Panc1 (cell line): Measurements from ENCODE around the gene ITLN2. TPM values are rescaled to one million over a fixed set of nuclear protein-coding genes. Genes with fewer than 3 reads are reported as not detected.
"Not testable (repeated sequence)": the region's sequence is repeated elsewhere in the genome, so short reads cannot be mapped to it uniquely, and the experiment has no call there.

Source experiments
- ATAC-seq: fragments of 200-7000 bp; cut with Tn5 transposase; 2 replicates; pipeline ENCODE4 v1.9.1; 2020; ENCODE audit warnings: mild to moderate bottlenecking, moderate library complexity
- BruUV-seq: library from RNA; stranded (reverse); fragments of 400-500 nt; replicated peaks from 2 replicates; lab custom pipeline; 2021; lab: Mats Ljungman, UMichigan
- CTCF ChIA-PET: fragments of 300-600 bp; sonication (Branson Sonifier 250); formaldehyde crosslinking; loops from one replicate; lab custom pipeline; 2022; ENCODE audit warnings: antibody characterized with exemption; lab: Charles Lee
- POLR2A ChIA-PET: fragments of 300-600 bp; sonication (Branson Sonifier 250); formaldehyde crosslinking; loops from one replicate; lab custom pipeline; 2022; ENCODE audit warnings: antibody characterized with exemption; lab: Charles Lee
- DNase-seq: peaks from one replicate; pipeline ENCODE4 v3.0.0-alpha.2; 2010; ENCODE audit warnings: low read depth, low spot score
- H3K27ac ChIP-seq: 2 replicates; pipeline ENCODE4 v1.5.1; 2011; ENCODE audit warnings: mild to moderate bottlenecking, low read length, inconsistent platforms
- H3K27me3 ChIP-seq: fragments of 200-500 bp; sonication (Bioruptor generic); 2 replicates; pipeline ENCODE4 v1.6.0; 2014; ENCODE audit warnings: low read length, inconsistent platforms; ENCODE audit not compliant: control insufficient read depth, insufficient read depth
- H3K36me3 ChIP-seq: fragments of 200-500 bp; sonication (Bioruptor generic); 2 replicates; pipeline ENCODE4 v1.5.1; 2014; ENCODE audit warnings: inconsistent platforms, mild to moderate bottlenecking, low read length, moderate library complexity; ENCODE audit not compliant: control insufficient read depth, insufficient read depth
- H3K4me1 ChIP-seq: 2 replicates; pipeline ENCODE4 v1.5.1; 2011; ENCODE audit warnings: inconsistent platforms, mild to moderate bottlenecking, low read length, moderate library complexity; ENCODE audit not compliant: control insufficient read depth, insufficient read depth
- H3K4me3 ChIP-seq, 2 experiments: 2 replicates each; pipeline ENCODE4 v1.5.1; 2011 to 2012; ENCODE audit warnings: low read depth in 2 of 2, low read length in 2 of 2, mild to moderate bottlenecking in 2 of 2, inconsistent platforms in 1 of 2, moderate library complexity in 1 of 2
- H3K9me3 ChIP-seq: fragments of 200-500 bp; sonication (Bioruptor generic); 2 replicates; pipeline ENCODE4 v1.5.1; 2014; ENCODE audit warnings: low read depth, mild to moderate bottlenecking, inconsistent platforms, low read length, moderate library complexity; ENCODE audit not compliant: control insufficient read depth, insufficient read depth
- CTCF ChIP-seq: fragments of 450-650 bp; IDR thresholded peaks from 2 replicates; pipeline ENCODE4 v1.5.1; 2017; ENCODE audit warnings: mild to moderate bottlenecking
- POLR2AphosphoS5 ChIP-seq: IDR thresholded peaks from 2 replicates; pipeline ENCODE4 v1.6.1; 2012; ENCODE audit warnings: mild to moderate bottlenecking, low read depth, low read length, moderate library complexity
- REST ChIP-seq, 2 experiments: IDR thresholded peaks; 2 replicates each; pipeline ENCODE4 v1.6.1; 2011 to 2012; ENCODE audit warnings: low read depth in 2 of 2, control low read depth in 1 of 2, low read length in 1 of 2, mild to moderate bottlenecking in 1 of 2, moderate library complexity in 1 of 2; ENCODE audit not compliant: insufficient read depth in 1 of 2
- SIN3A ChIP-seq: IDR thresholded peaks from 2 replicates; pipeline ENCODE4 v1.6.1; 2012; ENCODE audit warnings: low read depth, mild to moderate bottlenecking, low read length, moderate library complexity, borderline replicate concordance; ENCODE audit not compliant: insufficient read depth
- TCF7L2 ChIP-seq: IDR thresholded peaks from 2 replicates; pipeline ENCODE4 v1.6.1; 2011; ENCODE audit warnings: mild to moderate bottlenecking, low read depth, low read length, inconsistent platforms
- in situ Hi-C: cut with HindIII; loops from 2 replicates; pipeline ENCODE4 v1.10.0; 2016; ENCODE audit warnings: low sequenced_read_pairs, low pct_unique_long_range_greater_than_20kb
- intact Hi-C: fragments of 100-400 bp; cut with micrococcal nuclease; formaldehyde crosslinking; loops from one replicate; pipeline ENCODE4 v1.10.0; 2022; ENCODE audit not compliant: unreplicated experiment
- total RNA-seq: library from RNA; stranded (reverse); gene quantifications from one replicate; pipeline ENCODE4 v1.2.1, GENCODE V29; 2021; ENCODE audit not compliant: unreplicated experiment

The ITLN2 gene
- total RNA-seq, 1 experiment from 2014 or later, result not detected

- Histone ChIP-seq H3K9me3 (no peaks in the 10 kb centered on the region), H3K4me1 (no peaks in the 10 kb centered on the region), H3K27ac (no peak overlapping the region), H3K36me3 (no peaks in the 10 kb centered on the region), H3K27me3 (peaks cover 2% of the 10 kb centered on the region; the same call in 1 of the 2 replicates), H3K4me3 (no peak overlapping the region)
- intact Hi-C loops, result no loop called here
- ATAC-seq (no peak), DNase-seq (no peak)
- ChIA-PET CTCF (interaction anchor here (0.6 kb wide), 1 partner anchor 21 kb away, joined by 4 read pairs; no protein-coding TSS in a partner anchor), POLR2A (no interaction called here)
- in situ Hi-C loops, result no loop called here
- TF ChIP-seq TCF7L2 (no peak), CTCF (no peak), REST (IDR thresholded peaks at IDR 0.05; ENCODE audit: insufficient read depth in 1 of 2, low read depth in 2 of 2, low read length in 1 of 2) (no peak), POLR2AphosphoS5 (no peak), SIN3A (no peak)
- no TSS peak for BruUV-seq
These were observed 49.0 kb downstream of the ITLN2 start for GRCh38 chr1:160905617-160905989.

- ChIA-PET POLR2A (no interaction called here), CTCF (interaction anchor here (0.6 kb wide), 1 partner anchor 22 kb away, joined by 4 read pairs; no protein-coding TSS in a partner anchor)
- Histone ChIP-seq H3K4me1 (no peaks in the 10 kb centered on the region), H3K27ac (no peak overlapping the region), H3K4me3 (no peak overlapping the region), H3K9me3 (no peaks in the 10 kb centered on the region), H3K27me3 (peaks cover 2% of the 10 kb centered on the region; the same call in 1 of the 2 replicates), H3K36me3 (no peaks in the 10 kb centered on the region)
- TF ChIP-seq TCF7L2 (no peak), REST (IDR thresholded peaks at IDR 0.05; ENCODE audit: insufficient read depth in 1 of 2, low read depth in 2 of 2, low read length in 1 of 2) (no peak), CTCF (no peak), POLR2AphosphoS5 (no peak), SIN3A (no peak)
- DNase-seq, result no peak
- BruUV-seq, result no TSS peak
- intact Hi-C loops (no loop called here), in situ Hi-C loops (no loop called here)
- no peak for ATAC-seq
These were observed 49.6 kb downstream of the ITLN2 start for GRCh38 chr1:160904783-160905616.

GRCh38 chr1:160902251-160902650 is 52.4 kb downstream of the ITLN2 start:
- BruUV-seq, result not testable (repeated sequence)

More at GRCh38 chr1:160902251-160902650, 52.4 kb downstream of the ITLN2 start:
- intact Hi-C loops, ATAC-seq, CTCF ChIA-PET, DNase-seq, POLR2A ChIA-PET, H3K4me1 ChIP-seq, H3K9me3 ChIP-seq, H3K4me3 ChIP-seq, H3K27ac ChIP-seq, H3K36me3 ChIP-seq, H3K27me3 ChIP-seq, in situ Hi-C loops: not testable (repeated sequence)
